Hepatocyte (in vitro differentiated cells): Measurements from ENCODE around the gene ZBTB16.

ENCODE experiments used
- EZH2phosphoT487 ChIP-seq: fragments of 200-600 bp; sonication (generic); IDR thresholded peaks from one replicate; pipeline ENCODE4 v1.6.1; 2018; ENCODE audit warnings: antibody characterized with exemption, mild to moderate bottlenecking, low read depth, moderate library complexity; ENCODE audit not compliant: unreplicated experiment, severe bottlenecking
- TF ChIP-seq, protein P1 (sequence below): fragments of 200-600 bp; sonication (generic); IDR thresholded peaks from 2 replicates; pipeline ENCODE4 v1.5.1; 2016; ENCODE audit warnings: antibody characterized with exemption, mild to moderate bottlenecking; ENCODE audit not compliant: poor library complexity

- TF ChIP-seq, protein P1, sequence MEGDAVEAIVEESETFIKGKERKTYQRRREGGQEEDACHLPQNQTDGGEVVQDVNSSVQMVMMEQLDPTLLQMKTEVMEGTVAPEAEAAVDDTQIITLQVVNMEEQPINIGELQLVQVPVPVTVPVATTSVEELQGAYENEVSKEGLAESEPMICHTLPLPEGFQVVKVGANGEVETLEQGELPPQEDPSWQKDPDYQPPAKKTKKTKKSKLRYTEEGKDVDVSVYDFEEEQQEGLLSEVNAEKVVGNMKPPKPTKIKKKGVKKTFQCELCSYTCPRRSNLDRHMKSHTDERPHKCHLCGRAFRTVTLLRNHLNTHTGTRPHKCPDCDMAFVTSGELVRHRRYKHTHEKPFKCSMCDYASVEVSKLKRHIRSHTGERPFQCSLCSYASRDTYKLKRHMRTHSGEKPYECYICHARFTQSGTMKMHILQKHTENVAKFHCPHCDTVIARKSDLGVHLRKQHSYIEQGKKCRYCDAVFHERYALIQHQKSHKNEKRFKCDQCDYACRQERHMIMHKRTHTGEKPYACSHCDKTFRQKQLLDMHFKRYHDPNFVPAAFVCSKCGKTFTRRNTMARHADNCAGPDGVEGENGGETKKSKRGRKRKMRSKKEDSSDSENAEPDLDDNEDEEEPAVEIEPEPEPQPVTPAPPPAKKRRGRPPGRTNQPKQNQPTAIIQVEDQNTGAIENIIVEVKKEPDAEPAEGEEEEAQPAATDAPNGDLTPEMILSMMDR = no peak
- TF ChIP-seq EZH2phosphoT487 = no peak
Observed at GRCh38 chr11:114164546-114164945, 105.0 kb downstream of the ZBTB16 start.
